Measurements from ENCODE around the gene CAP2.

DNA sequence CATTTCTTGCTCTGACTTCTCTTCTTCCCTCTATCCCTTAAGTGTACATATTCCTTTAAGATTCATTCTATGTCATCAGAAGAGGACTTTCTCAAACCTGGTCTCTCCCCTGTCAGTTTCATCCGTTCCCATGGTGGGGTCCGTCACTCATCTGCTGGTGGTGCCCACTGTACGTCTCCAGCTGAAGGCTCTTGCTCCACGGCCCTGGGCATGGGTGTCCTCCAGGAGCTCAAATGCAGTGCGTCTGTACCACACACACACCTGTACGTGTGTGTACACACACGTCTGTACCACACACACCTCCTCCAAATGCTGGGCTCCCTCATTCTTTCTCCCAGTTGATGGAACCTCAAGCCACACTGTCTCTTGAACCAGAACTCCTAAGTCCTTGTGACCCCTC, 85.6 kb downstream of the CAP2 start:
- TF ChIP-seq, protein P1, sequence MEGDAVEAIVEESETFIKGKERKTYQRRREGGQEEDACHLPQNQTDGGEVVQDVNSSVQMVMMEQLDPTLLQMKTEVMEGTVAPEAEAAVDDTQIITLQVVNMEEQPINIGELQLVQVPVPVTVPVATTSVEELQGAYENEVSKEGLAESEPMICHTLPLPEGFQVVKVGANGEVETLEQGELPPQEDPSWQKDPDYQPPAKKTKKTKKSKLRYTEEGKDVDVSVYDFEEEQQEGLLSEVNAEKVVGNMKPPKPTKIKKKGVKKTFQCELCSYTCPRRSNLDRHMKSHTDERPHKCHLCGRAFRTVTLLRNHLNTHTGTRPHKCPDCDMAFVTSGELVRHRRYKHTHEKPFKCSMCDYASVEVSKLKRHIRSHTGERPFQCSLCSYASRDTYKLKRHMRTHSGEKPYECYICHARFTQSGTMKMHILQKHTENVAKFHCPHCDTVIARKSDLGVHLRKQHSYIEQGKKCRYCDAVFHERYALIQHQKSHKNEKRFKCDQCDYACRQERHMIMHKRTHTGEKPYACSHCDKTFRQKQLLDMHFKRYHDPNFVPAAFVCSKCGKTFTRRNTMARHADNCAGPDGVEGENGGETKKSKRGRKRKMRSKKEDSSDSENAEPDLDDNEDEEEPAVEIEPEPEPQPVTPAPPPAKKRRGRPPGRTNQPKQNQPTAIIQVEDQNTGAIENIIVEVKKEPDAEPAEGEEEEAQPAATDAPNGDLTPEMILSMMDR (IDR thresholded peaks at IDR 0.05; ENCODE audit: low read depth, low read length, poor library complexity, severe bottlenecking), result no peak
- no peak for TF ChIP-seq EZH2phosphoT487 (IDR thresholded peaks at IDR 0.05; ENCODE audit: borderline replicate concordance, low read length)

Data from DOHH2 (cell line).